ENCODE data around the gene ALPK1.
"Not testable (repeated sequence)": the region's sequence is repeated elsewhere in the genome, so short reads cannot be mapped to it uniquely, and the experiment has no call there.

ALPK1 gene

DNA sequence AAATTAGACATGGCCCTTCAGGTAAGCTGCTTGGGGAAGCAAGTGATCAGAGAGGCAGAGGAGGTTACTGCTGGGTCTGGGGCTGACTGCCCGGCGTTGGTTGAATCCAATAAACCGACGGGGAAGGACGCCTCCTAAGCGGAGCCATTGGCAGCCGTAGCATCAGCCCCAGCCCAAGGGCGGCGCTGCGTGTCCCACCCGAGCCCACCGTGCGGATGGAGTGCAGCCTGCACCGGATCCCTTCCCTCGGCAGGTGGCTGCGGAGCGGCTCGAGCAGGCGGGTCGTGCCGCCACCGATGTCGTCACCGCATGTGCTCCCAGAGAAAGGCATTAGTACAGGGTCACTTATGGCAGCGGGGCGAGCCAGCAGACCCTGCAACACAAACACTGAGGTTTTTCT, 82.1 kb downstream of the ALPK1 start:
- no peak for DNase-seq (ENCODE audit: low read depth)

DNA sequence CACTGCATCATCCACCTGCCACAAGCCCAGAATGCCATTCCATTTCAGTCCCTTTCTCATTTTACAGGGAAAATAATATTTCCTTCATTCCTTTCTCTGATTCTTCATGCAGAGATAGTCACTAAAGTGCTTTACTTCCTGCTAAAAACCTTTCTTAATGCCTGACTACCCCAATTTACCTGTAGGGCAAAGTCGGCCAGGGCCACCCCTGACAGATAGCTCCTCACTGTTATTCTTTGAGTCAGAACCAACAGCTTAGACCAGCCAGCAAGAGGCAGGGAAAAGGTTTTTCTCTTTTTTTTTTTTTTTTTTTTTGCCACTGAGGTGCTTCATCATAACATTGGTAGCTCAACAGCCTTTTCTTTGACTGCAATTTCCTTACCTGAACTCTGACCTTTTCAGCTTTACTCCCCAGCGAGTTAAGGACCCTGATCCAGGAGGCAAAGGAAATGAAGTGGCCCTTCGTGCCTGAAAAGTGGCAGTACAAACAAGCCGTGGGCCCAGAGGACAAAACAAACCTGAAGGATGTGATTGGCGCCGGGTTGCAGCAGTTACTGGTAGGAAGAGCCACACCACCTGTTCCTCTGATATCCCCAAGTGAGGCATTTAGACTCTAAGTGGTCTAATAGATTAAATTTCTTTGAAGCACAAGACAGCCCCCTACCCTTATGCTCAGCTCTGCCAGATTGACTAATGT, 85.0 kb downstream of the ALPK1 start:
- DNase-seq (ENCODE audit: low read depth), result no peak

DNA sequence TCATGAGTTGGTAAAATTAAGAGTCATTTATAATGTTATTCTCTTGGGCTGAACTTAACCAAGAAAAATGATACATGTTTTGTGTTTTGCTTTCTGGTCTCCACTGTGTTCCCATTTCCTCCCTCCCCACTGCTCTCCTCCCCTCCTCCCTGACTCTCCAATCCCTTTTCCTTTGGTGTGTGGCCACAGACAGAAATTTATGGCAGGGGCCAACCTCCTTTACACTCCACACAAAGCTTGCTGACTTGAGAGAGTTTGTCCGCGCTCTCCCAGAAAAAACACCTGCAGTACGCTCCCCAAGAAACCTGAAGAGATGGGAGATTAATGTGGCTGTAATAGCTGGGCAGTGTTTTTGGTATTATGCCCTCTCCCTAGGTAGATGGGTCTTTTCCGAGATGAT, 88.9 kb downstream of the ALPK1 start:
- DNase-seq (ENCODE audit: low read depth), result no peak

DNA sequence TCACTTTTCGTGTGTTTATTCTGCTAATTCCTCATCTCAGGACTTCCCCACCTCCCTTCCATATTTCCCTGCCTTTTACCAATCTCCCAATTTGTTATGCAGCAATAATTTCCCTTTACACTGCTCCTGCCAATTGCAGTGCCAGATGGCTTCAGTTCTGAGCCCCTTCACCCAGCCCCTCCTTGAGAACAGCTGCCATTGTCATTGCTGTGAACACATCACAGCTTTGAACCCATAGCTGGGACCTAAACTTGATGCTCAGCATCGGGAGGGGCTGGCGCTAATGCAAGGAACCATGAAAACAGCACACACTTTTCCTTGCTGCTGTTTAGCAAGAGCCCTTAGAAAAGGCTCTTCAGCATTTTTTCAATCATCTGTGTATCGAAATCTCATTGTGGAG, 104.9 kb downstream of the ALPK1 start:
- no peak for DNase-seq (ENCODE audit: low read depth)

DNA sequence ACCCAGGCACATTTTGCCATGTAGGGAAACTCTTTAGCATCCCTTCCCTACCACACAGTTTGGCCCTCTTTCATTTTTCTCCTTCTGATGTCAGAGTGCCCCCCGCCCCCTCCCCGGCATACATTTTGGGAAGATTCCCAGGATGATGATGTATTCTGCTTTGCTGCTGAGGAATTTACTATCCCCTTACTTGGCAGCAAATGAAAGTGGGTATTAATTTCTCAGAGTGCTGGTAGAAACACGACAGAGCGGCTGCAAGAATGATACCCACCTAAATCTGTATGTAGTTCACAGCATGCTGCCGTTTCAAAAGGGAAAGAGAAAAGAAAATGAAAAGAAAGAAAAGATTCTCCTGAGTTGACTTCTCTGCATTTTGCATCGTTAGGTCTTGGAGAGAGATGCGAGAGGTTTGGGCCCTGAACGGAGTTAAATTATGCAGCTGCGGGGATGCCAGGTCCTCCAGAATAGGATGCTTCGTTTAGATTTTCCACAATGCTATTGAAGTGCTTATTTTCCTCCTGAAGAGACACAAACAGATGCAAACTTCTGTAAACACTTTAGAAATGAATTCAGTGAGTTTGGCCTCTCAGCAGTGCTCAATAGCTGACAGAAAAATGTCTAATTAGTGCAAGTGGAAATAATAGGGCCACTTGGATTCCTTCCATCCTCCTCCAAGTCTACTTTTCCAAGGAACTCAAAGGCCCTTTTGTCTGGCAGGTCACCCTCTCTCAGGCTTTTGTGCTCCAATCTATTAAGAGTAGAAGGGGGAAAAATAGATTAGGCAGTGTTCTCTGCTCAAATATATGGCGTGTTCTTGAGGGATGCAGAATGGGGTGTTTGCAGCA, 106.2 kb downstream of the ALPK1 start:
- DNase-seq (ENCODE audit: low read depth), result no peak

DNA sequence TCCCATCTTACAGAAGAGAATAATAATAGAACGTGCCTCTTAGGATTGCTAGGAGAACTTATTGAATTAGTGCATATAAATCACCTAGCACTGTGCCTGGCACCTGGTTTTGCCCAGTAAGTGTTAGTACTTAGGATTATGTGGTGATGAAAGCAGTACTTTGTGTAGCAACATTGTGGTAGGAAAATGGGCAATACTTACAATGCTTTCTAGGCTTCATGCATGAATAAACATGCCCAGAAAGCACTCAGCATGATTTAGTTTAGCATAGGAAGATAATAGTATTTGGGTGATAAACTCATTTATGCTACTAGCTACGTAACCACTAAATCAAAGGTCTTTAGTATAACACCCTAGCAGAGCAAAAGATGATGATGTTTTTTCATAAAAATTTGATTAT, 113.2 kb downstream of the ALPK1 start:
- no peak for DNase-seq (ENCODE audit: low read depth)

DNA sequence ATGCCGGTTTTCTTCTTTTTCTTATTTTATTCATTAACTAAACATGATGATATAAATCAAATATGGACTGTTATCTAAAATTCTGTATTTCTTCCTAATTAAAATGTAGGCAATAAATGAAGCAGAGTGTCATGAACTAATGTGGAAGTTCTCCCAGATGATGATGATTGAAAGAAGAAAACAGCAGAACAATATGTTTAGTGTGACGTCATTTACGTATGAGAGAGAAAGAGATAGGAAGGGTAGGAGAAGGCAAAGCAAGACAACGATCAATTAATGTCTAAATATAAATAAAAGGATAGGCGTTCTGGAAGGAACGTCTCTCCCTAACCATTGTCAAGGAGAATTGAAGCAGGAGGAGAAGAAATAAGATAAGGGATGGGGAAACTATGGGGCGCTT, 113.6 kb downstream of the ALPK1 start:
- DNase-seq (ENCODE audit: low read depth), result no peak

DNA sequence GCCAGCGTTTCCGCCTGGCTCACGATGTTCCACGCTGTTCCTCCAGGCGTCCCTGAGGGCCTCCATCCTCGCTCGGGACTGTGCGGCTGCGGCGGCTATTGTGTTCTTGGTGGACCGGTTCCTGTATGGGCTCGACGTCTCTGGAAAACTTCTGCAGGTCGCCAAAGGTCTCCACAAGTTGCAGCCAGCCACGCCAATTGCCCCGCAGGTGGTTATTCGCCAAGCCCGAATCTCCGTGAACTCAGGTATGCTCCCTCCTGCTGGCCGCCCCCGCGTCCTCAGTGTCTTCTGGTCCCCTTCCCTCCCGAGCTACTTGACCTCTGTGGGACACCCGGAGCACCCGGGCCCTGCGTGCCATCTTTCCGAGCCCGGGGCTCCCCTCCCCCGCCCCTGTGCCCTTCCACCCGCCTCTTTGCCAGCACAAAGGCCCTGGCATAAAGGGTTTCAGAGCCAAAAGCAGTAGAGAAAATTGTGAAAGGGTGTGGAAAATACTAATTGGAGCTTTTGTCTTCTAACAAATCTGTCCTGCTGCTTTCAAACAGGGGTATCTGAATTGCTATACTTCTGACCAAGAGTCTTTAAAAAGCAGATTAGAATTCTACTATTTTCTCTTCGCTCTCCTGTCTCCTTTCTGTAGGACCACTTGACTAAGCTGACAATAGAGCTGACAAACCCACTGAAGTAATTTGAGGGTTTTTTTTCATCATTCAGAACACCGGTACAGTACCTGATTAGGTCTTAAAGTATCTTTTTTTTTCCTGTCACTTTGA, 114.8 kb downstream of the ALPK1 start:
- DNase-seq (ENCODE audit: low read depth), result no peak

DNA sequence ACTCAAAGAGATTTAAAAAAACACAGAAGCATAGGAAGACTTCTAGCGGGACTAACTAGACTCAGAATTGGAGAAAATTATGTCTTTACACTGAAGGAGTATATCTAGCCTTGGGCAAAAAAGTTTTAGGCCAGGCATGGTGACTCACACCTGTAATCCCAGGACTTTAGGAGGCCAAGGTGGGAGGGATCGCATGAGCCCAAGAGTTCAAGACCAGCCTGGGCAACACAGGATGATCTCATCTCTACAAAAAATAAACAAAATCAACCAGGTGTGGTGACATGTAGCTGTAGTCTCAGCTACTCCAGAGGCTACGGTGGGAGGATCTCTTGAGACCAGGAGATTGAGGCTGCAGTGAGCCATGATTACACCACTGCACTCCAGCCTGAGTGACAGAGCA, 119.3 kb downstream of the ALPK1 start:
- no peak for DNase-seq (ENCODE audit: low read depth)

DNA sequence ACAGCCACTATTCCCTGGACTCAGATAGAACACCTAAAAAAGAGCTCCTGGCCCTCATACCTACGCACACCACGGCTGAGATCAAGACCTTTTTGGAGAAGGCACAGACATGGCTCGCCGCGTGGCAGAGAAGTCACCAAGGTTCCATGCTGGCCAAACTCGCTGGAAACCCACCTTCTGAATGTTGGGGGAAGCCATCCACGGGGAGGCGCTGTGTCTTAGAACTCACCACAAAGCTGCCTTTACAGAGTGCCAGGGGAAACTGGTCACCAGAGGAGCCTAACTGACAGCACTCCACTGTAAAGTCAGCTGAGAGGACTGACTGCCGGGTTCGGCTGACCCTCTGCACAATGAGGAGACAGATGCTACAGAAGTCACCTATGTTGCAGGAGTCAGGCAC, 120.9 kb downstream of the ALPK1 start:
- DNase-seq (ENCODE audit: low read depth), result no peak

DNA sequence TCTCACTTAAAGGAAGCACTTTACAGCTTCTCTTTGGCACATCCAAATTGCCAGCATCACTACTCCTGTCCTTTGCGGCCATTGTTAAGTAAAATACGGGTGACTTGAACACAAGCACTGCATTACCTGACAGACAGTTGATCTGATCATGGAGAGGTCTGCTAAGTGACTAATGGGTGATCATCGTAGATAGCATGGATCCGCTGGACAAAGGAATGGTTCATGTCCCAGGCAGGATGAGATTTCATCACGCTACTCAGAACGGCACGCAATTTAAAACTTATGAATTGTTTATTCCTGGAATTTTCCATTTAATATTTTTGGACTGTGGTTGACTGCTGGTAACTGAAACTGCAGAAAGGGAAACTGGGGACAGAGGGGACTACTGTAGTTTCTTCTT, 124.7 kb downstream of the ALPK1 start:
- DNase-seq (ENCODE audit: low read depth), result no peak

DNA sequence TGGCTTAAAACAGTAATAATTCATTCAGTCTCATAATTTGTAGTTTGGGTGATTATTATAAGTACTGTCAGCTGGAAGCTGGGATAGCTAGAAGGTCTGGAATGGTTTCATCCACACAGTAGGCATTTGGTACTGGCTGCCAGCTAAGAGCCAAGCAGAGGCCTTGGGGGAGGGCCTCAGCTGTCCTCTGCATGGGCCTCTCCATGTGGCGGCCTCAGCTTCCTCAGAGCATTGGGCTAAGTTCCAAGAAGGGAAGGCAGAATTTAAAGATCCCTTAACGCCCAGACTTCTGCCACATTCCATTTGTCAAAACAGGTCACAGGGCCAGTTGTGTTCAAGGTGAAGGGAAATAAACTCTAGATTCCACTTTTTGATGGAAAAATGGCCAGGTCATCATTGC, 125.5 kb downstream of the ALPK1 start:
- no peak for DNase-seq (ENCODE audit: low read depth)

DNA sequence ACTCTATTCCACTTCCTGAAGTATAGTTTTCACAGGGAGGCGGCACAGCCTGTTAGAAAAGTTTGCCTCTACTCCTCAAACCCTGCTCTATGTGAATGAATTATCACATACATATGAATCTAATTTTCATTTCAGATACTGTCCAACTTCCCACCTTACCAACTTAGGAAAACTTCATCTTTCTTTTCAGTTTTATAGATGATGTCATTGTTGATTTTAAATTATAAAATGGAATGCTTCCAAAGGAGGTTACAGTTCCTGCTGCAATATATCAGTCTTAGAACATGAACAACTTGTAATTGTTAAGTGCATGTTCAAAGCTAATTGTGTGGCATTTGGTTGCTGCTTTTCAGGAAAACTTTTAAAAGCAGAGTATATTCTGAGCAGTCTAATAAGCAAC, 126.4 kb downstream of the ALPK1 start:
- DNase-seq (ENCODE audit: low read depth), result no peak

DNA sequence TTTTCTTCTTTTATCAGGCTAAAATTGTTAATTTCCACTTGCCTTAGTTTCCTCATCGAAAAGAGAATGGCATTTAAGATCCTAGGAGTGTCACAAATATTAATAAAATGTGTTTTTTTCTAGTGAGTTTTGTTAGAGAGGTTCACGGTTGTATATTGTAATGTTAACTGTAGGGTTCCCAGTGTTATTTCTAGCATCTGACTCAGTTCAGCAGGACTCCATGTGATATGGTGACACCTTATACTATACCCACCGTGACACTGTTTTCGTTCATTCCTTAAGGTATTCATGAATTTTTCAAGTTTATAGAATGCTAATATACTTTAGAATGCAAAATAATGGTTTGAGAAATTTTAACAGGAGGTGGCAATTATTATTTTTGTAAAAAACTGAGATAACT, 128.7 kb downstream of the ALPK1 start:
- DNase-seq (ENCODE audit: low read depth), result no peak

DNA sequence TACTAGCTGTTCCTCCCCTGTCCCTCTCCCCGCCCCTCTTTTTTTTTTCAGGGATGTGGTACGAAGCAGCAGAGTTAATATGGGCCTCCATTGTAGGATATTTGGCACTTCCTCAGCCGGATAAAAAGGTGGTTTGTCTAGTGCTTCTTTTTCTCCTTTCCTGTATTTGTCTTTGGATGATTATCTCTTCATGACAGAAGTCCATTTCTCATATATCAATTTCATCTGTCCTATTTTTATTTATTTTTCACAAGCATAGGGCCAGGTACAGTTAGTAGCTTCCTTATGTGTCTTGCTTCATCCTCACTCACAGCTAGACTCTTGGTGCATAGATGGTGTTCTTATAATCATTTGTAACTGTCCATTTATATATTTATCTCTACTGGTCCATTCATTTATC, 129.2 kb downstream of the ALPK1 start:
- DNase-seq (ENCODE audit: low read depth), result no peak

DNA sequence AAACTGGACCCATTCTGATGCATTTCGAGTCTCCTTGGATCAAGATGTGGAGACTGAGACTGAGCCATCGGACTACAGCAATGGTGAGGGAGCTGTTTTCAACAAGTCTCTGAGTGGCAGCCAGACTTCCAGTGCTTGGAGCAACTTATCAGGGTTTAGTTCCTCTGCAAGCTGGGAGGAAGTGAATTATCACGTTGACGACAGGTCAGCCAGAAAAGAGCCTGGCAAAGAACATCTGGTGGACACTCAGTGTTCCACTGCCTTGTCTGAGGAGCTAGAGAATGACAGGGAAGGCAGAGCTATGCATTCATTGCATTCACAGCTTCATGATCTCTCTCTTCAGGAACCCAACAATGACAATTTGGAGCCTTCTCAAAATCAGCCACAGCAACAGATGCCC, 134.0 kb downstream of the ALPK1 start:
- DNase-seq (ENCODE audit: low read depth), result no peak

DNA sequence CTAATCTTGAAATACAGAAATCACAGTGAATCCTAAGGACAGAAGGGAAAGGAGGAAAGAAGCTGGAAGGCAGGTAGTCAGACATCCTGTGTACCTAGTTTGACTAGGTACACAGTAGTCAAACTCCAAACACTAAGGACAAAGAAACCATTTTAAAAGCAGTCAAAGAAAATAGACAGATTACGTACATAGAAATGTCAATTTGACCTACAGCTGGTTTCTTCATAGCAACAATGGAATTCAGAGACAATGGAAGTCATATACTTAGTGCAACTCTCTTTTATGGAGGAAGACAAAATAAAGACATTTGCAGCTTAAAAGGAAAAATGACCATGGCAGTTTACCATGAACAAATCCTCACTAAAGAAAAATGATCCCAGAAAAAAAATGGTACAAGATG, 139.8 kb downstream of the ALPK1 start:
- no peak for DNase-seq (ENCODE audit: low read depth)

DNA sequence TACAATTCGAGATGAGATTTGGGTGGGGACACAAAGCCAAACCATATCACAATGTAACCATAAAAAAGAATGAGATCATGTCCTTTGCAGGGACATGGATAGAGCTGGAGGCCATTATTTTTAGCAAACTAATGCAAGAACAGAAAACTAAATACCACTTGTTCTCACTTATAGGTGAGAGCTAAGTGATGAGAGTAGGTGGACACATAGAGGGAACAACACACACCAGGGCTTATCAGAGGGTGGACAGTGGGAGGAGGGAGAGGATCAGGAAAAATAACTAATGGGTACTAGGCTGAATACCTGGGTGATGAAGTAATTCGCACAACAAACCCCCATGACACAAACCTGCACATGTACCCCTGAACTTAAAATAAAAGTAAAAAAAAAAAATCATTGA, 145.1 kb downstream of the ALPK1 start:
- not testable (repeated sequence) for DNase-seq (ENCODE audit: low read depth)

DNA sequence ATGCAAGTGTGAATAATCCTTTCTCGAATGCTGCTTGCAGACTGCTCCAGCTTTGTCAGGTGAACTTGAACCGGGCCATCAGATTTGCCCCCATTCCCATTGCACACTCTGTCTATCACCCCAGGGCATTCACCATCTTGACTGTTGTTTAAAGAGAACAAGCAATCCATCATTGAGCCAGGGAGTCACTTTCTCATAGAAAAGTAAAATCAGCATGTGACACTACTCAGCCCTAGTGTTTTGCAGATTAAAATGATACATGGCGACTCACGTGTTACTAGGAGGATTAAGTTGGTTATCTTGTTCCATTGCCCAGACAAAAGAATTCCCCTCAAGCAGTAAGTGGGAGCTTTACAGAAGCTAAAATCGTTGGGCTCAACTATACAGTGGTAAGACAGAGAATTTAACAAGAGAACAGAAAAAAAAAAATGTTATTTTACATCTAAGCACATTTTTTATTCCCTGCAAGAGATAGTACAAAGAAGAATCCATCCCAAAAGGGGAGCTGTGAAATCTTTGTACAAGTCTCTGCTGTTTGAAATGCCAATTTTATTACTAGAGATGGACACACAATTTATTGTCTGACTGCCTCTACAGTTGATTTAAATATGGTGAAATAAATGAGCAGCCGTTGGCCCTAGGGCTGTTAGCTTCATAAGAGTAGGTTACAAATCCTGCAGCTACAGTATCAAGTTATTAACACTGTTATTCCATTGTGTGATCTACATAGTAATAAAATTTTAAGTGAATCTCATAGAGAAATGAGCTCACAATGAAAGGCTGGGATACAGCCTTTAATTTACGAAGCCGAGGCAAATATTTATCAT, 151.3 kb downstream of the ALPK1 start:
- no peak for DNase-seq (ENCODE audit: low read depth)

DNA sequence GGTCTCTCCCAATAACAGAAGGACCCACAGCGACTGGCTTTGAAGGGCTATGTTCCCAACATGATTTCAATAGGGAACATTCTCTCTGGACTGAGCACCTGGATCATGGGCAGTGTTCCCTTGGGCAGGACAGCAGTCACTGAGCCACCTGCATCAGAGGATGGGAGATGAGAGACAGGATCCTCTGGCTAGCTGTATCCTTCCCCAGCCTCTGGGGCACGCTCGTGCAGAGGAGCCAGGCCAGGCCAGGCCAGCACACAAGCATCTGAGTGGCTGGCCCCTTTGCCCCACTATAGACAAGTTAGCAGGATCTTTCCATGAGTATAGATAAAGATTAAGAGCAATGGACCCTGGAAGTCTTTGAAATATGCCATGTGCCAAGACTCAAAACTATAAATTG, 152.5 kb downstream of the ALPK1 start:
- no peak for DNase-seq (ENCODE audit: low read depth)

DNA sequence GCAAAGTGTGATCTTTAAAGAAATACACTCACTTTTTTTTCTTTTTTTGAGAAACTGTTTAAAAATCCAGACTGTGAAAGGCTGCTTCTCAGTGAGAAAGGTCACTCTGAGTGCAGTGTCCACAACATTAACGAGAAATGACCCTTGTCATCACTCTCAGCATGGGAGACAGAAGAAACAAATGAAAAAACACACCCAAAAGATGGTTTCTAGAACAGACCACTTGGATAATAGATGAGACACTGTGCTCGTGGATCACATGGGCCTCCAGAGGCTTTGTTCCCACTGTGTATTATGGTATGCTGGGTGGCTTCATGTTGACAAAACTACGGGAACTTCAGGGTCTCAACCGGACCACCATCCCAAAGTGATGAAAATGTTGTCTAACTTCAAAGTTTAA, 153.9 kb downstream of the ALPK1 start:
- no peak for DNase-seq (ENCODE audit: low read depth)

DNA sequence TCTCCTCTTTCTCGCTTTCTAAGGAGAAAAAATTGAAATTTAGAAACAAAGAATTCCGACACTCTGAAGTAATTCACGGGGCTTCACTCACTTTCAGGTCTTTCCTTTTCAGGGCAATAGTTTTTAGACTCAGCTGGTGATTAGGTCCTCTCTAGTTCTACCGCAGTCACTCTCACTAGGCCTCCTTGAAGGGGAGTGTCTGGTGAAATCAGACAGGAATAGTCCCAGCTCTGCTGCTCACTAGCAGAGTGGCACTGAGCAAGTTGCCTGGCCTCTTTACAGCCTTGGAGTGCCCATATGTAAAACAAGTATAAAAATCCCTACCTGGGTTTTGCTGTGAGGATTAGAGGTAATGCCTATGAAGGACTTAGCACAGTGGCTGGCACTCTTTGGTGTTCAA, 154.7 kb downstream of the ALPK1 start:
- no peak for DNase-seq (ENCODE audit: low read depth)

Data from CMK (cell line).